A673 (cell line): ENCODE measurements around the gene PDGFC.

Experiments used
- EZH2 ChIP-seq: fragments of 200-600 bp; sonication (generic); IDR thresholded peaks from 2 replicates; pipeline ENCODE4 v1.6.1; 2017; ENCODE audit warnings: borderline replicate concordance, low read depth, mild to moderate bottlenecking, mixed read lengths, antibody characterized with exemption, low read length; ENCODE audit not compliant: poor library complexity, severe bottlenecking
- TF ChIP-seq, protein P1 (sequence below): fragments of 300-800, 200-600 bp; sonication (generic); conservative IDR thresholded peaks from 2 replicates; pipeline ENCODE4 v1.5.1; 2017; ENCODE audit warnings: low read depth, mild to moderate bottlenecking, antibody characterized with exemption, low read length, moderate library complexity, mixed read lengths

DNA sequence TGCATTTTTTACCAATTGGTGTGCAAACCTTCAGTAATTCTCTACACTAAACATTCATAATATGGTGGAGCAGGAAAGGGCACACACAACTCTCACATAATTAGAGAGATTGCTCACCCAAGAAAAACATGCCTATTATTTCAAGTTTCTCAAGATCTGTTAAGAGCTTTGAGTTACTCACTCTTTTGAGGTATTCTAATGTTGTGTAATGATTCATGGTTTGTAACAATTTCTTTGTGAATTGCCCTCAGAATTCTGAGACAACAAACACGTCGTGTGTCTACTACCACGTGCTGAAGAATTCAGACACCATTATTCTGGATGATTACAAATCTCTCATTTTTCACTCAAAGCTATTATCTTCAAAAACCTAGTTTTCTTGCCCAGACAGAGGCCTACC is 82.8 kb downstream of the PDGFC start:
- TF ChIP-seq, protein P1, sequence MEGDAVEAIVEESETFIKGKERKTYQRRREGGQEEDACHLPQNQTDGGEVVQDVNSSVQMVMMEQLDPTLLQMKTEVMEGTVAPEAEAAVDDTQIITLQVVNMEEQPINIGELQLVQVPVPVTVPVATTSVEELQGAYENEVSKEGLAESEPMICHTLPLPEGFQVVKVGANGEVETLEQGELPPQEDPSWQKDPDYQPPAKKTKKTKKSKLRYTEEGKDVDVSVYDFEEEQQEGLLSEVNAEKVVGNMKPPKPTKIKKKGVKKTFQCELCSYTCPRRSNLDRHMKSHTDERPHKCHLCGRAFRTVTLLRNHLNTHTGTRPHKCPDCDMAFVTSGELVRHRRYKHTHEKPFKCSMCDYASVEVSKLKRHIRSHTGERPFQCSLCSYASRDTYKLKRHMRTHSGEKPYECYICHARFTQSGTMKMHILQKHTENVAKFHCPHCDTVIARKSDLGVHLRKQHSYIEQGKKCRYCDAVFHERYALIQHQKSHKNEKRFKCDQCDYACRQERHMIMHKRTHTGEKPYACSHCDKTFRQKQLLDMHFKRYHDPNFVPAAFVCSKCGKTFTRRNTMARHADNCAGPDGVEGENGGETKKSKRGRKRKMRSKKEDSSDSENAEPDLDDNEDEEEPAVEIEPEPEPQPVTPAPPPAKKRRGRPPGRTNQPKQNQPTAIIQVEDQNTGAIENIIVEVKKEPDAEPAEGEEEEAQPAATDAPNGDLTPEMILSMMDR = no peak
- TF ChIP-seq EZH2 = no peak
